A172 (cell line): Measurements from ENCODE around the gene MGAM2. TPM values are rescaled to one million over a fixed set of nuclear protein-coding genes. Genes with fewer than 3 reads are reported as not detected.
"Not testable (repeated sequence)": the region's sequence is repeated elsewhere in the genome, so short reads cannot be mapped to it uniquely, and the experiment has no call there.

Experiments
- DNase-seq: peaks from one replicate; pipeline ENCODE4 v3.0.0-alpha.2; 2015; ENCODE audit warnings: low spot score
- total RNA-seq: library from RNA; depleted of rRNA; stranded (reverse); fragments of >200 nt; shearing (Covaris generic); gene quantifications from 2 replicates; pipeline ENCODE4 v1.2.3, GENCODE V29; 2014; rRNA removed

MGAM2 gene
- total RNA-seq: not detected in 2 replicates

DNA sequence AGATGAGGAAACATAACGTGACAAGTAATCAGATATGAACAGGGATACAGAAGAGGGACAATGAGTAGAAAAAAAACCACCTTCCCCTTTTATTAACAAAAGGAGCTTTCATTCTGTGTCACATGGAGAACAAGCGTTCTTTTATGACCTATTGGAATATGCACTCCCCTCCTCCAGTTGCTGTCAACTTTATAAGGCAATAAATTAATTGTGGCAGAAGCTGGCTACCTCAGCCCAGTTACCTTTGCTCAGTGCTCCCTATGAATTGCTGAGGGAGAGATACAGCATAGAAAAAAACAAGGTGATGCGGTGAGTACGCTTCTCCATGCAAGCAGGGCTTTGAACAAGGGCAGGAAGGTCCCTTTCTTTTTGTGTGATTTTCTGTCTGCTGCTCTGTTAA is at the start of gene MGAM2:
Gene MGAM2, plus strand, starts transcription at position 220 of the 400 bp plus-strand sequence. CDS start 5,156 bp downstream, outside the sequence.
- no peak for DNase-seq

- no peak for DNase-seq
These were observed 47.7 kb upstream of the MGAM2 start for GRCh38 chr7:142063551-142064442.

DNA sequence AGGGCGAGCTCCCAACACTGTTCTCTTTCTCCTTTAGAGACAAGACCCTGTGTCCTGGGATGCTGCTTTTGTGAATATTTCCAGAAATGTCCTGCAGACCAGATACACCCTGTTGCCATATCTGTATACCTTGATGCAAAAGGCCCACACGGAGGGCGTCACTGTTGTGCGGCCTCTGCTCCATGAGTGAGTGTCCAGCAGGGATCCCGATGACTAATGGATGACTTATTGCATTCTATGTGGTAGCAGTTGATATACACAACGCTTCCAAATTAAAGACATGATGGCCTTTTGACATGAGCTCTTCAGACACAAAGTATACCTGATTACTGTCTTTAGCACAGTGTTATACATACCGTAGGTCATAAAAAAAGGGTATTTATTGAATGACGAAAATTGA is 45.0 kb upstream of the MGAM2 start:
- peak; percentile 13 for DNase-seq

DNA sequence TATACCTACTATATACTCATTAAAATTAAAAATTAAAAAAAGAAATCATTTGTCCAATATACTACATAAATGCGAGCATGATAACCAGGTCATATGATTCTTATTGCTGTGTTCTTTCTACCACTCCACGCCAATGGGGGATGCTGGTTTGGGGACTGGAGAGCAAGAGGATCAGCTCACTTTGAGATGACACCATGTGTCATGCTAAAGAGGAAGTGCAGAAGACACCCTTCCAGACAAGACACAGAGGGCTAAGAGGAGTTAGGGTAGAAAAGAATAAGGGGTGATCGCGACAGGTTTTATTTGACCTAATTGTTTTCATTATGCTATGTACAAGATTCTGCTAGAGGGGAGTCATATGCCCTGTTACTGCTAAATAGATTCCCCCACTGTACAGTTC is 33.8 kb upstream of the MGAM2 start:
- DNase-seq: no peak

- DNase-seq: no peak
These were observed 27.9 kb upstream of the MGAM2 start for GRCh38 chr7:142083605-142084004.

- DNase-seq: no peak
These were observed 26.1 kb upstream of the MGAM2 start for GRCh38 chr7:142085428-142085827.

GRCh38 chr7:142088022-142088714 is 23.4 kb upstream of the MGAM2 start:
- DNase-seq: no peak

DNA sequence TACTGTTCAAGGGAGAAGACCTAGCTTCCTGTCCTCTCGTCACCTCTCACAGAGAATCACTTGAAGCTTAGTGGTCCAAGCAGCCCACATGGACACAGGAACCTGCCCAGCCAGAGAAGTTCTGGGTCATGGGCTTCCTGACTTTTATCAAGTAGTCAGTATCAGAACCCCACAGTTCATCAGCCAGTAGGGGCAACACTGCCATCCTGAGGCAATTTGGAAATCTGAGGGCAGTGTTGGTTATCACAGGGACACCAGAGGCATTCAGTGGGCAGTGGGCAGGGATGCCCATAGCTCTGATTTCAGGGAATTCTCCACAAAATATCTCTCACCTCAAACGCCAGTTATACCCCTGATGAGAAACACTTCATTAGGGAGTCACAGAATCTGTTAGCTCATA is 22.5 kb upstream of the MGAM2 start:
- DNase-seq: no peak

- DNase-seq: no peak
These were observed 19.6 kb upstream of the MGAM2 start for GRCh38 chr7:142091961-142092360.

DNA sequence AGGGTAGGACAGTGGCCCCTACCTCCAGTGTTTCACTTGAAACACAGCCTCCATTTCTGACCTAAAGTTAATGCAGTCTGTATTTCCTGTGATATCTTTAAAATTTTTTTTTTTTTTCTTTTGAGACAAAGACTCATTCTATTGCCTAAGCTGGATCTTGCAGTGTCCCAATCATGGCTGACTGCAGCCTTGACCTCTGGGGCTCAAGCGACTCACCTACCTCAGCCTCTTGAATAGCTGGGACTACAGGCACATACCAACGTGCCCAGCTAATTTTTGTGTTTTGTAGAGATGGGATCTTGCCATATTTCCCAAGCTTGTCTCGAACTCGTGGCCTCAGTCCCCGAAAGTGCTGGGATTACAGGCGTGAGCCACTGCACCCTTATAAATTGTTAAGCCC is 16.7 kb upstream of the MGAM2 start:
- DNase-seq: no peak

DNA sequence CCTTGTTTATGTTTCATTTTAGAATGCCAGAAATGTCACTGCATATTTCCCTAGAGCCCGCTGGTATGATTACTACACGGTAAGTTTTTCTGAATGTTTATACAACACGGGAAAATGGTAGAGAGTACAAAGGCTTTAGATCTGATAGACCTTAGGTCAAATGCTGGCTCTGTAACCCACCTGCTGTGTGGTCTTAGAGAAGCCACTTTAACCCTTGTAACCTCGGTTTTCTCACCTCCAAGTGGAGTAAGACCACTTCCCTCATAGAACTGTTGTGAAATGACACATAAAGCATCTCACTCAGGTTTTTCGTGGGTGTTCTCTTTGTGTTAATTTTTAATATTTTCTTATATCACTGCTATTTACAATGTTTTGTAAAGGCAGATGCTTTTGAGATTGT is 13.9 kb upstream of the MGAM2 start:
- DNase-seq: no peak

DNA sequence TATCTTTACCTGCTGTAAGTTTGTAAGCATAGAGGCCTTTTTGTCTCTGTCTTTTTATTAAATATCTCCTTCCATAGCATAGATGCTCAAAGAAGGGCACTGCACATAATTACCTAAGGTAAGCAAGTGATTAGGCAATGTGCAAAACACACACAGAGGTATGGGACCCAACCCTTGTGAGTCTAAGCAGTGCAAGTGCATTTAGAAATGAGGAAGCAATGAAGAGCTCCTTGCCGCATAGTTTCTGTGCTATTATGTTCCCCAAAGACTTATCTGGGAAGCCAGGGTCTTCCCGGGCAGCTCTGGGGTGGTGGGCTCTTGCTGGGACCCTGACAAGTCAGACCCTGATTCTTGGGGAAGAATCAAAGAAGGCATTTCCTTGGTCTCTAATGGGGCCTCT is 13.5 kb upstream of the MGAM2 start:
- no peak for DNase-seq

DNA sequence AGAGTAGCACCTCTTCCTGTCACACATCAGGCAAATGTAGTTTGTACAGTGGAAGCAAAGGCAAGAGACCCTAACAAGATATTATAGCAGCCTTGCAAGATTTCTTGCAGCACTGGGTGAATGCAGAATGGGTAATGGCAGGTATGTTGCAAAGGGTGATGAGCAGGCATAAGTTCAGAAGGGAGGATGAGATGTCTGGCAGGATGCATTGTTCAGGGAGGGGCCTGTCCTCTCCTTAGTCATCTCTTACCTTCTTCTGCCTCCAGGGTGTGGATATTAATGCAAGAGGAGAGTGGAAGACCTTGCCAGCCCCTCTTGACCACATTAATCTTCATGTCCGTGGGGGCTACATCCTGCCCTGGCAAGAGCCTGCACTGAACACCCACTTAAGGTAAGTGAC is 12.2 kb upstream of the MGAM2 start:
- DNase-seq: not testable (repeated sequence)

DNA sequence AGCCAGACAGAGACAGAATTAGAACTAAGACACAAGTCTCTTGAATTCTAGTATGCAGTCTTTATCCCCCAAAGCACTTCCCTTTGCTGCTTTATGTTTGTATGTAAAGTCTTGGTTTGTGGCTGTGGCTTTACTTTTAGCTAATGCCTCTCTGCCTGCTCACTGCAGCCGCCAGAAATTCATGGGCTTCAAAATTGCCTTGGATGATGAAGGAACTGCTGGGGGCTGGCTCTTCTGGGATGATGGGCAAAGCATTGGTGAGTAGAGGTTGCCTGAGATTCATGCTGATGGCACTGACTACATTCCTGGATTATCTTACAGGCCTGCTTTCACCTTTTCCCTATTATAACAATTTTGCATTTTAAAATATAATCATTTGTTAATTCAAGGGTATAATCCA is 10.9 kb upstream of the MGAM2 start:
- no peak for DNase-seq

DNA sequence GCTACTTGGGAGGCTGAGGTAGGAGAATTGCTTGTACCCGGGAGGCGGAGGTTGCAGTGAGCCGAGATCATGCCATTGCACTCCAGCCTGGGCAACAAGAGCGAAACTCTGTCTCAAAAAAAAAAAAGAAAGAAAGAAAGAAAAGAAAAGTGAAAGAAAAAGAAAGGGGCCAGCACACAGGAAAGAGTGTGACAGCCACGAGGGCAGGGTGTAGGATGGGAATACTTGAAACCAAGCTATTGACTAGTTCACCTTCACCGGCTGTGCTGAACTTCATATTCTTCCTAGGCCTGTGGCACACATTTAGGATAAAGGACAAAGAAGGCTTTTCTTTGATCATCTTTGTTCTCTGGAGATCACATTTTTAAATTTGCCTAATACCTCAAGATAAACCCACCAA is 9.7 kb upstream of the MGAM2 start:
- DNase-seq: not testable (repeated sequence)

- peak; percentile 11 for DNase-seq
These were observed 6.7 kb upstream of the MGAM2 start for GRCh38 chr7:142104550-142105527.

DNA sequence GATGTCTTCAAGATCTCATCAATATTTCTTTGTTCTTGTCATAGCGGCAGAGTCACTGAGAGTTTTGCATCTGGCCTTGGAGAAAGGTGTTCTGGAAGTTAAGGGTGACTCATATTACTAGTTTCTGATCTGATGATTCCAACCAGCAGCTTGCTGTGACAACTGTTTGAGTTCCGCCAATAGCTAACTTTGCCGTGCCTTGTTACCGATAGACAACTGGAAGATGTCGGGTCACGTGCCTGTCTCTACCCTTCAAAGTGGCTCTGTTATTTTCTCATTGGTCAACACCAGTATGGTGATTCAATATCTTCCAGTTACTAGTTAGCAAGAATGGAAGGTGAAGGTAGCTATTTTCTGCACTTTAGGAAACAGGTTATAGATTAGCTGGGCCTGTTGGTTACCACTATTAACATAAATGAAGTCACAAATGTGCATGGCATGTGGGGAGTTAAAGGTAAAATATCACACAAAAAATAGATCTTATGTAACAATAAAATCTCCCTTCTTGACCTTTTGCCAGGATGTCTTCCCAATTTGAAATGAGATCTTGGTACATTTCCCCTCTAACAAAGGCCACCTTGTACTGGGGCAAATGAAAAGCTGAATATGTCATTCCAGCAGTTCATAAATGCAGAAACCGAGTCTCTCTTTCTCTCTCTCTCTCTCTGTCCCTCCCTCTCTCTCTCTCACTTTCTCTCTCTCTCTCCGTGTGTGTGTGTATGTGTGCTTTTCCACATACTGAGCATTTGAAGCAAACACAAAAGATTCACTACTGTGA is 2.6 kb upstream of the MGAM2 start:
- DNase-seq: no peak

- DNase-seq: no peak
These were observed 1.4 kb upstream of the MGAM2 start for GRCh38 chr7:142110098-142110497.

DNA sequence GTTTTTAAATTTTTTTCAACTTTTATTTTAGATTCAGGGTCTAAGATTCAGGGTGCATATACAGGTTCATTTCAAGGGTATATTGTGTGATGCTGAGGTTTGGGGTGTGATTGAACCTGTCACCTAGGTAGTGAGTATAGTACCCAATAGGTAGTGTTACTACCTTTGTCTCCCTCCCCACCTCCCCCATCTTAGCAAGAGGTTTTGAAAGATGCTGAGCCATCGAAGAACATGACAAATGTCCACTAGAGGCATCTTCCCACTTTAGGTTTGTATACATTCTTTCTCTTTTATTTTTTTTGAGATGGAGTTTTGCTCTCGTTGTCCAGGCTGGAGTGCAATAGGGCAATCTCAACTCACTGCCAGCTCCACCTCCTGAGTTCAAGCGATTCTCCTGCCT is 880 bp upstream of the MGAM2 start:
- no peak for DNase-seq

- no peak for DNase-seq
These were observed 568 bp downstream of the MGAM2 start for GRCh38 chr7:142112086-142112485.

- DNase-seq: no peak
These were observed 2.7 kb downstream of the MGAM2 start for GRCh38 chr7:142114207-142114606.
